ENCODE data around the gene STK4.

Gene STK4

GRCh38 chr20:44955270-44955669, 11.0 kb upstream of the STK4 start:
- DNase-seq = no peak

GRCh38 chr20:44956410-44956809, 9.9 kb upstream of the STK4 start:
- DNase-seq = no peak

- DNase-seq = no peak
These were observed 8.0 kb upstream of the STK4 start for GRCh38 chr20:44958276-44958675.

GRCh38 chr20:44959082-44959637, 7.2 kb upstream of the STK4 start:
- peak; percentile 56 for DNase-seq

GRCh38 chr20:44959638-44960102, 6.6 kb upstream of the STK4 start:
- peak; percentile 72 for DNase-seq

GRCh38 chr20:44960103-44960852, 6.0 kb upstream of the STK4 start, which contains the start of gene TOMM34:
Gene TOMM34, minus strand, starts transcription at chr20:44960397. Its CDS starts 64 bp downstream, at chr20:44960333.
- peak; percentile 96 for DNase-seq

- DNase-seq = peak; percentile 50
These were observed 5.1 kb upstream of the STK4 start for GRCh38 chr20:44961011-44961869.

GRCh38 chr20:44961870-44962267, 4.4 kb upstream of the STK4 start:
- peak; percentile 80 for DNase-seq

GRCh38 chr20:44962483-44962882, 3.8 kb upstream of the STK4 start:
- no peak for DNase-seq

- DNase-seq = no peak
These were observed 2.7 kb upstream of the STK4 start for GRCh38 chr20:44963325-44964215.

GRCh38 chr20:44965651-44966029, 672 bp upstream of the STK4 start:
- DNase-seq = no peak

- peak; percentile 51 for DNase-seq
These were observed 995 bp downstream of the STK4 start for GRCh38 chr20:44967207-44967807.

GRCh38 chr20:44969300-44969894, 3.1 kb downstream of the STK4 start:
- no peak for DNase-seq

- no peak for DNase-seq
These were observed 4.0 kb downstream of the STK4 start for GRCh38 chr20:44970243-44970757.

- DNase-seq = peak; percentile 71
These were observed 6.7 kb downstream of the STK4 start for GRCh38 chr20:44973053-44973452.

- no peak for DNase-seq
These were observed 10.4 kb downstream of the STK4 start for GRCh38 chr20:44976698-44977097.

GRCh38 chr20:44979090-44979621, 12.8 kb downstream of the STK4 start:
- DNase-seq = peak; percentile 42

GRCh38 chr20:44981736-44982406, 15.6 kb downstream of the STK4 start:
- DNase-seq = no peak

GRCh38 chr20:44983093-44983674, 16.9 kb downstream of the STK4 start:
- DNase-seq = no peak

- DNase-seq = no peak
These were observed 22.4 kb downstream of the STK4 start for GRCh38 chr20:44988631-44989171.

Measured in EL (cell line).